GM10248 (cell line): ENCODE data around the gene NEXN.
"Not testable (repeated sequence)": the region's sequence is repeated elsewhere in the genome, so short reads cannot be mapped to it uniquely, and the experiment has no call there.

Experiments
- CTCF ChIA-PET: fragments of 300-600 bp; sonication (Branson Sonifier 250); formaldehyde crosslinking; extraction: SDS; loops from one replicate; lab custom pipeline; 2021; ENCODE audit warnings: antibody characterized with exemption; lab: Yijun Ruan, JAX
- POLR2A ChIA-PET: fragments of 350-650 bp; sonication (Branson Sonifier 250); formaldehyde crosslinking; extraction: SDS; loops from one replicate; lab custom pipeline; 2020; ENCODE audit warnings: antibody characterized with exemption; lab: Yijun Ruan, JAX
- DNase-seq: peaks from one replicate; pipeline ENCODE4 v3.0.0; 2012; ENCODE audit errors: extremely low spot score
- CTCF ChIP-seq: IDR thresholded peaks from 2 replicates; pipeline ENCODE4 v1.5.1; 2012; ENCODE audit warnings: mild to moderate bottlenecking, low read depth; ENCODE audit errors: extremely low read depth, missing control alignments, control extremely low read depth

Gene NEXN

GRCh38 chr1:77910116-77910515 lies 21.7 kb downstream of the NEXN start:
- CTCF ChIA-PET, result no interaction called here
- POLR2A ChIA-PET, result no interaction called here
- no peak for TF ChIP-seq CTCF
- no peak for DNase-seq

- POLR2A ChIA-PET, DNase-seq, CTCF ChIA-PET: not testable (repeated sequence)
These were observed 30.5 kb downstream of the NEXN start for GRCh38 chr1:77918918-77919317.

GRCh38 chr1:77925518-77925917 lies 37.1 kb downstream of the NEXN start:
- CTCF ChIA-PET, result interaction anchor here (1.4 kb wide), 1 partner anchor 10 kb away, joined by 4 read pairs; no protein-coding TSS in a partner anchor
- POLR2A ChIA-PET, result no interaction called here
- no peak for TF ChIP-seq CTCF
- no peak for DNase-seq

GRCh38 chr1:77925956-77926355 lies 37.5 kb downstream of the NEXN start:
- ChIA-PET POLR2A (interaction anchor here (0.9 kb wide), 1 partner anchor 79 kb away, joined by 3 read pairs; the partner anchor contains the start of gene DNAJB4), CTCF (interaction anchor here (1.4 kb wide), 1 partner anchor 10 kb away, joined by 4 read pairs; no protein-coding TSS in a partner anchor)
- no peak for TF ChIP-seq CTCF
- DNase-seq, result no peak

- peak; percentile 27 for DNase-seq
- ChIA-PET CTCF (no interaction called here), POLR2A (interaction anchor here (0.9 kb wide), 1 partner anchor 78 kb away, joined by 3 read pairs; the partner anchor contains the start of gene DNAJB4)
- TF ChIP-seq CTCF, result no peak
These were observed 38.3 kb downstream of the NEXN start for GRCh38 chr1:77926561-77927357.

GRCh38 chr1:77927414-77927813 lies 39.0 kb downstream of the NEXN start:
- no peak for DNase-seq
- ChIA-PET CTCF (no interaction called here), POLR2A (no interaction called here)
- no peak for TF ChIP-seq CTCF

GRCh38 chr1:77929806-77930205 lies 41.4 kb downstream of the NEXN start:
- POLR2A ChIA-PET, result no interaction called here
- CTCF ChIA-PET, result no interaction called here
- no peak for TF ChIP-seq CTCF
- DNase-seq, result no peak
